Measurements from ENCODE around the gene ZCCHC2. TPM values are rescaled to one million over a fixed set of nuclear protein-coding genes. Genes with fewer than 3 reads are reported as not detected.

The ZCCHC2 gene
- total RNA-seq, 1 experiment from 2014 or later: 43.5 TPM

DNA sequence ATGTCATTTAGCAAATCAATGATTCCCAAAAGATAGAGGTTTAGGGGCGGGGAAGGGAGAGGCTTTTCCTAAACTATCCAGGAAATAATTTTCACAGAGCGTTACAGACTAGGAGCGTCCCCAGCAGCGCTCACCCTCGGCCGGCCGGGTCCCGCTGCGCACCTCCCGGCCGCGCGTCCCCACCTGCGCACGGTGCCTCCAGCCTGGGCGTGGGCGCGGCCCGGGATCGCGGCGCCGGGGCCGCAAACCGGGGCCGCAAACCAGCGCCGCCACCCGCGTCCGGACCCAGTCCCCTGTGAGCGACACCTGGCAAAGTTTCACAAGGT, 684 bp upstream of the ZCCHC2 start:
- H3K9me3 Mint-ChIP-seq (ENCODE audit: low read depth, unreplicated experiment): no peaks in the 10 kb centered on the region
- H3K4me3 Mint-ChIP-seq (ENCODE audit: low read depth, unreplicated experiment): peak overlapping the region; percentile 84
- peaks cover 63% of the 10 kb centered on the region for H3K36me3 Mint-ChIP-seq (ENCODE audit: insufficient read depth, unreplicated experiment)
- intact Hi-C loops (cut with micrococcal nuclease; ENCODE audit: unreplicated experiment): no loop called here
- peaks cover 49% of the 10 kb centered on the region for H3K4me1 Mint-ChIP-seq (ENCODE audit: low read depth, unreplicated experiment)
- peak overlapping the region; percentile 95 for H3K27ac Mint-ChIP-seq (ENCODE audit: unreplicated experiment)
- DNase-seq: no peak
- TF ChIP-seq, protein P1, sequence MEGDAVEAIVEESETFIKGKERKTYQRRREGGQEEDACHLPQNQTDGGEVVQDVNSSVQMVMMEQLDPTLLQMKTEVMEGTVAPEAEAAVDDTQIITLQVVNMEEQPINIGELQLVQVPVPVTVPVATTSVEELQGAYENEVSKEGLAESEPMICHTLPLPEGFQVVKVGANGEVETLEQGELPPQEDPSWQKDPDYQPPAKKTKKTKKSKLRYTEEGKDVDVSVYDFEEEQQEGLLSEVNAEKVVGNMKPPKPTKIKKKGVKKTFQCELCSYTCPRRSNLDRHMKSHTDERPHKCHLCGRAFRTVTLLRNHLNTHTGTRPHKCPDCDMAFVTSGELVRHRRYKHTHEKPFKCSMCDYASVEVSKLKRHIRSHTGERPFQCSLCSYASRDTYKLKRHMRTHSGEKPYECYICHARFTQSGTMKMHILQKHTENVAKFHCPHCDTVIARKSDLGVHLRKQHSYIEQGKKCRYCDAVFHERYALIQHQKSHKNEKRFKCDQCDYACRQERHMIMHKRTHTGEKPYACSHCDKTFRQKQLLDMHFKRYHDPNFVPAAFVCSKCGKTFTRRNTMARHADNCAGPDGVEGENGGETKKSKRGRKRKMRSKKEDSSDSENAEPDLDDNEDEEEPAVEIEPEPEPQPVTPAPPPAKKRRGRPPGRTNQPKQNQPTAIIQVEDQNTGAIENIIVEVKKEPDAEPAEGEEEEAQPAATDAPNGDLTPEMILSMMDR (IDR thresholded peaks at IDR 0.05; ENCODE audit: unreplicated experiment): no peak
- CTCF ChIA-PET: interaction anchor here (1.4 to 3.2 kb wide), 5 partner anchors 25 to 102 kb away, joined by 3 to 9 read pairs (median 8); no protein-coding TSS in a partner anchor
- no peaks in the 10 kb centered on the region for H3K27me3 Mint-ChIP-seq (ENCODE audit: unreplicated experiment)
- BruUV-seq (replicated peaks): no TSS peak

DNA sequence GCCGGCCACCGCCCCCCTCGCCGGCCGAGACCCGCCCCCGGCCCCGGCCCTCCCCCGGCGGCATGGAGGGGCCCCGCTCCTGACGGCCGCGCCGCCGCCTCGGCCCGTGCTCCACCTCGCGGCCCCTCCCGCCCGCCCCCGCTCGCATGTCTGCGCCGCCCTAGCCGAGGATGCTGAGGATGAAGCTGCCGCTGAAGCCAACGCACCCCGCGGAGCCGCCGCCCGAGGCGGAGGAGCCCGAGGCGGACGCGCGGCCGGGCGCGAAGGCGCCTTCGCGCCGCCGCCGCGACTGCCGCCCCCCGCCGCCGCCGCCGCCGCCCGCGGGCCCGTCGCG, 397 bp downstream of the ZCCHC2 start:
- TF ChIP-seq, protein P1 (IDR thresholded peaks at IDR 0.05; ENCODE audit: unreplicated experiment): no peak
- no TSS peak for BruUV-seq (replicated peaks)
- no peaks in the 10 kb centered on the region for H3K9me3 Mint-ChIP-seq (ENCODE audit: low read depth, unreplicated experiment)
- peaks cover 40% of the 10 kb centered on the region for H3K4me1 Mint-ChIP-seq (ENCODE audit: low read depth, unreplicated experiment)
- peak overlapping the region; percentile 84 for H3K4me3 Mint-ChIP-seq (ENCODE audit: low read depth, unreplicated experiment)
- H3K36me3 Mint-ChIP-seq (ENCODE audit: insufficient read depth, unreplicated experiment): peaks cover 69% of the 10 kb centered on the region
- CTCF ChIA-PET: interaction anchor here (0.7 to 3.2 kb wide), 8 partner anchors 17 to 103 kb away, joined by 3 to 9 read pairs (median 4); no protein-coding TSS in a partner anchor
- no peaks in the 10 kb centered on the region for H3K27me3 Mint-ChIP-seq (ENCODE audit: unreplicated experiment)
- no peak for DNase-seq
- H3K27ac Mint-ChIP-seq (ENCODE audit: unreplicated experiment): peak overlapping the region; percentile 95
- intact Hi-C loops (cut with micrococcal nuclease; ENCODE audit: unreplicated experiment): no loop called here

DNA sequence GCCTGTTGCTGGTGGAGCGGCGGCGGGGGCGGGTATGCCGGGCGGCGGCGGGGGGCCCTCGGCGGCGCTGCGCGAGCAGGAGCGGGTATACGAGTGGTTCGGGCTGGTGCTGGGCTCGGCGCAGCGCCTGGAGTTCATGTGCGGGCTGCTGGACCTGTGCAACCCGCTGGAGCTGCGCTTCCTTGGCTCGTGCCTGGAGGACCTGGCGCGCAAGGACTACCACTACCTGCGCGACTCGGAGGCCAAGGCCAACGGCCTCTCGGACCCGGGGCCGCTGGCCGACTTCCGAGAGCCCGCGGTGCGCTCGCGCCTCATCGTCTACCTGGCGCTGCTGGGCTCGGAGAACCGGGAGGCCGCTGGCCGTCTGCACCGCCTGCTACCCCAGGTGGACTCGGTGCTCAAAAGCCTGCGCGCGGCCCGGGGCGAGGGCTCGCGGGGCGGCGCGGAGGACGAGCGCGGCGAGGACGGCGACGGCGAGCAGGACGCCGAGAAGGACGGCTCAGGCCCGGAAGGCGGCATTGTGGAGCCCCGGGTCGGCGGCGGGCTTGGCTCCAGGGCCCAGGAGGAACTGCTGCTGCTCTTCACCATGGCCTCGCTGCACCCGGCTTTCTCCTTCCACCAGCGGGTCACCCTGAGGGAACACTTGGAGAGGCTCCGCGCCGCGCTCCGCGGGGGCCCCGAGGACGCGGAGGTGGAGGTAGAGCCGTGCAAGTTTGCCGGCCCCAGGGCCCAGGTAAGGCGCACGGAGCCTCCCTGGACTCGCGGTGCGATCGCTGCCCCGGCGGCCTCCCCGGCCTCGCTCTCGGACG, 1.0 kb downstream of the ZCCHC2 start:
- BruUV-seq (replicated peaks): no TSS peak
- DNase-seq: peak; percentile 33
- Mint-ChIP-seq H3K4me1 (ENCODE audit: low read depth, unreplicated experiment) (peaks cover 38% of the 10 kb centered on the region), H3K27ac (ENCODE audit: unreplicated experiment) (peak overlapping the region; percentile 97), H3K9me3 (ENCODE audit: low read depth, unreplicated experiment) (no peaks in the 10 kb centered on the region), H3K36me3 (ENCODE audit: insufficient read depth, unreplicated experiment) (peaks cover 73% of the 10 kb centered on the region), H3K27me3 (ENCODE audit: unreplicated experiment) (no peaks in the 10 kb centered on the region), H3K4me3 (ENCODE audit: low read depth, unreplicated experiment) (peak overlapping the region; percentile 84)
- intact Hi-C loops (cut with micrococcal nuclease; ENCODE audit: unreplicated experiment): no loop called here
- TF ChIP-seq, protein P1 (IDR thresholded peaks at IDR 0.05; ENCODE audit: unreplicated experiment): no peak
- CTCF ChIA-PET: interaction anchor here (0.6 to 3.2 kb wide), 5 partner anchors 38 to 190 kb away, joined by 3 to 9 read pairs (median 8); no protein-coding TSS in a partner anchor

DNA sequence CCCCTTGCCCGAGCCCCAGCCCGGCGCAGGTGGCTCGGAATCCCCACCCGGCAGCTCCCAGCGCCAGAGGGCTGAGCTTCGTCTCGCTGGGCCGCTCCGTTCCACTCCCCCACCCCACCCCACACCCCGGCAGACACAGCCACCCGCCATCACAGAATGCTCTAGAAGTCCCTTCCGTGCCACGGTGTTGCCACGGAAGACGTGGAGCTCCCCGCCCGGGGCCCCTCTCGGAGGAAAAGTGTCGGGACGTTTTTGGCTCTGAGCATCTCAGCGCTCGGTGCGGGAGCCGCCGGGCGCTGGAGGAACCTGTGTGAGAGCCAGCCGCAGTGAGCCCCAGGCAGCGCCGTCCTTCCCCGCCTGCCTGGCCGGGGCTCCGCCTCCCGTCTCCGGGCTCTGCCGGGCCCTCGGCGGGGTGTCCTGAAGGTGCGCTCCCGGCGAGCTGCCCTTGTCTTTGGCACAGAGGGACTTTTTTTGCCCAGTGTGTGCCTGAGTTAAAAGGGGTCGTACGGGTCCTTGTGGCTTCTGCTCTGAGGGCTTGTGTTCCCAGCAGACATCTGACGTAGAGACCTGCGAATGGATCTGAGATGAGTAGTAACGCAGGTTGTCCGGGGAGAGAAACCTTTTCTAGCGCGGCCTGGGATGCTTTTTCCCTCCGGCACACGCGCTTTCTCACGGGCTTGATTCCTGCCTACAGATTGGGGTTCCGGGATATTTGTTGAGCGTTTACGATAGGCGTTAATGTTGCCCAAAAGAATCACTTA, 1.8 kb downstream of the ZCCHC2 start:
- Mint-ChIP-seq H3K27me3 (ENCODE audit: unreplicated experiment) (no peaks in the 10 kb centered on the region), H3K4me1 (ENCODE audit: low read depth, unreplicated experiment) (peaks cover 38% of the 10 kb centered on the region), H3K36me3 (ENCODE audit: insufficient read depth, unreplicated experiment) (peaks cover 79% of the 10 kb centered on the region), H3K27ac (ENCODE audit: unreplicated experiment) (peak overlapping the region; percentile 97), H3K4me3 (ENCODE audit: low read depth, unreplicated experiment) (peak overlapping the region; percentile 84), H3K9me3 (ENCODE audit: low read depth, unreplicated experiment) (no peaks in the 10 kb centered on the region)
- intact Hi-C loops (cut with micrococcal nuclease; ENCODE audit: unreplicated experiment): loop anchor here (5.0 kb wide), 3 partner anchors 72 to 193 kb away; partner anchors contain the start of gene PHLPP1
- CTCF ChIA-PET: interaction anchor here (0.6 to 3.2 kb wide), 2 partner anchors 99 to 191 kb away, joined by 3 to 9 read pairs; no protein-coding TSS in a partner anchor
- TF ChIP-seq, protein P1 (IDR thresholded peaks at IDR 0.05; ENCODE audit: unreplicated experiment): no peak
- no TSS peak for BruUV-seq (replicated peaks)
- peak; percentile 46 for DNase-seq
